ENCODE data around the gene CCND2.

Gene CCND2

DNA sequence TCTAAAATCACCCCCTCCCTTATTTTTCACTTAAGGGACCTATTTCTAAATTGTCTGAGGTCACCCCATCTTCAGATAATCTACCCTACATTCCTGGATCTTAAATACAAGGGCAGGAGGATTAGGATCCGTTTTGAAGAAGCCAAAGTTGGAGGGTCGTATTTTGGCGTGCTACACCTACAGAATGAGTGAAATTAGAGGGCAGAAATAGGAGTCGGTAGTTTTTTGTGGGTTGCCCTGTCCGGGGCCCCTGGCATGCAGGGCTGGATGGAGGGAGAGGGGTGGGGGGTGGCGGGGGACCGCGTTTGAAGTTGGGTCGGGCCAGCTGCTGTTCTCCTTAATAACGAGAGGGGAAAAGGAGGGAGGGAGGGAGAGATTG lies 300 bp upstream of the CCND2 start:
- Histone ChIP-seq H3K9me3 (ENCODE audit: control insufficient read depth, low read length) (no peaks in the 10 kb centered on the region), H3K4me1 (ENCODE audit: control insufficient read depth, insufficient read depth, low read length) (peaks cover 35% of the 10 kb centered on the region), H3K4me3 (ENCODE audit: low read length) (no peak overlapping the region), H3K9ac (ENCODE audit: low read length) (no peak overlapping the region), H3K27me3 (ENCODE audit: control insufficient read depth, insufficient read depth, low read length) (peaks cover 88% of the 10 kb centered on the region), H3K36me3 (ENCODE audit: control insufficient read depth, insufficient read depth, low read length) (no peaks in the 10 kb centered on the region)

DNA sequence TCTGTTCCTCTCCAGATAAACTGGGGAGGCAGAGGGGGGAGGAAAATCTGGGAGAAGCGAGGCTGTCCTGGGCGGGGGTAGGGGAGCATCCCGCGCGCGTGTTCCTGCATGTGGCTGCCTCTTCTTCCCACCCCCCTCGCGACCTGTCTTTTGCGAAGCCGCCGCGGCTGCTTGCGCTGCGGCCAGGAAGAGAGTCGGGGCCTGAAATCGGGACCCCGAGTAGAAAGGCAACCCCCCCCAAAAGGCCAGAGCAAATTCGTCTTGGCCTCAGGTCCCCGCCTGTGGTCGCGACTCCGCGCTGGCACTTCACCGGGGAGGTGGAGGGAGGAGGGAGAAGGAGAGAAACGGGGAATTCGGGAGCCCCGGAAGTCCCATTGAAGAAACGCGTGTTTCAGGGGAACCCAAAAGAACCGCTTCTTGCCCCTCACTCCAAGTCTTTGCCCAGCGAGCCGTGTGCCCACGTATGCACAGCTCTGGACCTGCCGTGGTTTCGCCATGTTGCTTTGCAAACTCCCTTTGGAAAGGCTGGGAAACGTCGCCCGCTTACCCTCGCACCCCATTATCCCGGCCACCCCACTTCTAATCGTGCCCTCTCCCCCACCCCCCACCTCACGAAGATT lies 944 bp downstream of the CCND2 start:
- Histone ChIP-seq H3K27me3 (ENCODE audit: control insufficient read depth, insufficient read depth, low read length) (peaks cover 77% of the 10 kb centered on the region), H3K4me3 (ENCODE audit: low read length) (peak overlapping the region; percentile 25), H3K4me1 (ENCODE audit: control insufficient read depth, insufficient read depth, low read length) (peaks cover 35% of the 10 kb centered on the region), H3K9me3 (ENCODE audit: control insufficient read depth, low read length) (no peaks in the 10 kb centered on the region), H3K9ac (ENCODE audit: low read length) (peak overlapping the region; percentile 68), H3K36me3 (ENCODE audit: control insufficient read depth, insufficient read depth, low read length) (no peaks in the 10 kb centered on the region)

DNA sequence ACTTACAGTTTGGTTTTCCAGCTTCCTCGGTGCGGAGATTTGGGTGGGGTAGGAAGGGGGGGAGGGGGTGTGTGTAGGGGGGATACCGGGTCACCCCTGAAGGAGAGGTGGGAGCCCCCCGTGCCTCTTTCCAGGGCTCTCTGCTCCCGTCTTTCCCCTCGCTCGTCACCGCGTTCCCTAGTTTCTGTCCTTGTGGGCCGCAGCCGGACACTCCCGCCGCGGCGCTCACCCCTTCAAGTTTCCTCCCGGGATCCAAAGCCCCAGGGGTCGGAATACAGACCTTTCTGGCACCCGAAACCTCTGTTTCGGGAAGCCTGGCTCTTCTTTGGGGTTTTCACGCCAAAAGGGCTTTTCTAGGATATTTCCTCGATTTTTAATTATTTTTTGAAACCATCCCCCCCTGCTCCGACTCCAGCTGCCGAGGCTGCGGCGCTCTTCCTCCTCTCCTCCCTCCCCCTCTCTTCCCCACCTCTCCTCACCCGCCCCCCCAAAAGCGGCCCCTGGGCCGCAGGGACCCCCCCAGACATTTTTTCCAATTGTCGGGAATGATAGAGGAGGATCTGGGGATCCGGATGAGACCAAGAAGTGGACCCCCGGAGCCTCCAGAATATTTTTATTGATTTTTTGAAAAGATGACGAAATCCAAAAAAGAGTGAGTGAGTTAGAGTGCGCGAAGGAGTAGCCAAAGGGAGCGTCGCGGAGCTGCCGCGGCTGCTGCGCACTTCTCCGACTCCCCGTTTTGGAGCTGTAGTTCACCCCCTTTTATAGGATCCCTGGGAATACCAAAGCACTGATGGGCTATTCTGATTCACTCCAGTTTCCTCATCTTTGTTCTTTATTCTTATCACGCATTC lies 1.7 kb downstream of the CCND2 start:
- no peaks in the 10 kb centered on the region for H3K36me3 ChIP-seq (ENCODE audit: control insufficient read depth, insufficient read depth, low read length)
- no peak overlapping the region for H3K4me3 ChIP-seq (ENCODE audit: low read length)
- H3K9me3 ChIP-seq (ENCODE audit: control insufficient read depth, low read length) = no peaks in the 10 kb centered on the region
- peaks cover 29% of the 10 kb centered on the region for H3K4me1 ChIP-seq (ENCODE audit: control insufficient read depth, insufficient read depth, low read length)
- H3K27me3 ChIP-seq (ENCODE audit: control insufficient read depth, insufficient read depth, low read length) = peaks cover 70% of the 10 kb centered on the region
- peak overlapping the region; percentile 68 for H3K9ac ChIP-seq (ENCODE audit: low read length)

DNA sequence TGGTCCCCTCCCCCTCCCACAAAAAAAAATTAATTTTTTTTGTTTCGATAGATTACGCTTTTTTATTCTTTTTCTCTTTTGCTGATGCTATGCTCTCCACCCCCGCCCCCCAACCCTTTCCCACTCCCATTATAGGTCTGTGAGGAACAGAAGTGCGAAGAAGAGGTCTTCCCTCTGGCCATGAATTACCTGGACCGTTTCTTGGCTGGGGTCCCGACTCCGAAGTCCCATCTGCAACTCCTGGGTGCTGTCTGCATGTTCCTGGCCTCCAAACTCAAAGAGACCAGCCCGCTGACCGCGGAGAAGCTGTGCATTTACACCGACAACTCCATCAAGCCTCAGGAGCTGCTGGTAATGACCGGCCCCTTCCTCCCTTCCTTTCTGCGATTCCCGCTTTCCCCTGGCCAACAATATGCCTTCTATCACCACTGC lies 2.3 kb downstream of the CCND2 start:
- Histone ChIP-seq H3K9ac (ENCODE audit: low read length) (peak overlapping the region; percentile 68), H3K9me3 (ENCODE audit: control insufficient read depth, low read length) (no peaks in the 10 kb centered on the region), H3K4me3 (ENCODE audit: low read length) (no peak overlapping the region), H3K36me3 (ENCODE audit: control insufficient read depth, insufficient read depth, low read length) (no peaks in the 10 kb centered on the region), H3K4me1 (ENCODE audit: control insufficient read depth, insufficient read depth, low read length) (peaks cover 26% of the 10 kb centered on the region), H3K27me3 (ENCODE audit: control insufficient read depth, insufficient read depth, low read length) (peaks cover 64% of the 10 kb centered on the region)

DNA sequence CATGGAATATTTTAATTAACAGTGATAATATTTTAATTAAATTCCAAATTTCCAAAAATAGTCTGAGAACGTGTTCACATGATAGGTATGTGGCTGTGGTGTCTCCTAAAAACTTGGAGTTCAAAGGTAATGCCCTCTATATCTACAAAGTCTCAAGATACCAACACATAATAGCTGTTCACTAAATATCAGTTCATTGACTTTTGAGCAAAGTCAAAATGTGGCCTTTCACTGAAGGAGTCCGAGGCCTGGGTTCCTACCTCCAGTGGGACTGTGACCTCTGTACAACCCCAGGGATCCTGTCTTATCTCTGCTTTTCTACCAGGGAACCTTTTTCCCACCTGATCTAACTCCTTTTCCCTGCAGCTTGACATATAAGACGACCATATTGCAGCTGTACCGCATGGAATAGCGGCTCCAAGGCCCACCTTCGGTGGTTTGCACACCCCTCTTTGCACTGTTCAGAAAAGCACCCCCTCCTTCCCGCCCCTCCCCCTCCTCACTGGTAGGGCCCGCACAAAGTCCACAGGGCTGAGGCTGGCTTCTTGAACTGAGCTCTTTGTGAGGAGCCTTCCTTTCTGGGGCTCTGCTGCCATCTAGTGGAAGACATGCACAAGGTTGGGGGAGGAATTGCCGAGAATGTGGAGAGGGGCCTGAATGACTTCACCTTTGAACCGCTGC lies 3.1 kb downstream of the CCND2 start:
- H3K9ac ChIP-seq (ENCODE audit: low read length) = no peak overlapping the region
- H3K4me1 ChIP-seq (ENCODE audit: control insufficient read depth, insufficient read depth, low read length) = peaks cover 18% of the 10 kb centered on the region
- no peaks in the 10 kb centered on the region for H3K9me3 ChIP-seq (ENCODE audit: control insufficient read depth, low read length)
- no peak overlapping the region for H3K4me3 ChIP-seq (ENCODE audit: low read length)
- no peaks in the 10 kb centered on the region for H3K36me3 ChIP-seq (ENCODE audit: control insufficient read depth, insufficient read depth, low read length)
- peaks cover 57% of the 10 kb centered on the region for H3K27me3 ChIP-seq (ENCODE audit: control insufficient read depth, insufficient read depth, low read length)

DNA sequence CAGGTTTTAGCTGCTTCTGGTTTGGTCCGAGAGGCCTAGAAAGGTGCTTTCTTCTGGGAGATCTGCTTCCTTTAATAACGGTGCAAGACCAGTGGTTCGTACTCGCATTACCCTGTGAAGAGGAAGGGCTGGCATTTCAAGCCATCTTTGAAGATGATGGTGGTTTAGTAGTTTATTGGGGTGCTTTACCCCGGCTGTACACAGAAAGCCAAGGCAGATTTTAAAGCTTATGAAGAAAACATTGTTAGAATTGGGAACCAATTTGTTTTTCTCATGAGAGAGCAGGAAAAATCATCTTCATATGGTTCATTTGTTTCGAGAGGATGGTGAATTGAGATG lies 3.6 kb downstream of the CCND2 start:
- Histone ChIP-seq H3K4me1 (ENCODE audit: control insufficient read depth, insufficient read depth, low read length) (peaks cover 15% of the 10 kb centered on the region), H3K27me3 (ENCODE audit: control insufficient read depth, insufficient read depth, low read length) (peaks cover 52% of the 10 kb centered on the region), H3K9ac (ENCODE audit: low read length) (no peak overlapping the region), H3K4me3 (ENCODE audit: low read length) (no peak overlapping the region), H3K9me3 (ENCODE audit: control insufficient read depth, low read length) (no peaks in the 10 kb centered on the region), H3K36me3 (ENCODE audit: control insufficient read depth, insufficient read depth, low read length) (no peaks in the 10 kb centered on the region)

DNA sequence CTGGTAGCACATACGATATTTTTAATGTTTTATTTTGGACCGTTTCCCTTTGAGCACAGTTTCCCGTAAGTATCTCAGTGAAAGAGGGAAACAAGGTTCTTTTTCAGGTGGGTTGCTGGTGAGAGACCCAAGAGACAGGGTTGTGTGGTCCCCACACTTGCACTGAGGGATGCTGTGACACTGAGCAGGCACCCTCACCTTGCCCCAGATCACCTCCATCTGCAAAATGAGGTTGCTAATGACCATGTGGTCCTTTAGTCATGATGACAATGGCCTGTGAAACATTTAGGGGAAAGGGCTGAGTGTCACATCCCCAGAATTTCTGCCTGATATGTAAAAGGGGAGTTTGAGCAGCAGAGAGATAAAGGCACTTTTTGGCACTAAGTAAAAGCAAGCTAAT lies 4.3 kb downstream of the CCND2 start:
- peaks cover 45% of the 10 kb centered on the region for H3K27me3 ChIP-seq (ENCODE audit: control insufficient read depth, insufficient read depth, low read length)
- H3K4me1 ChIP-seq (ENCODE audit: control insufficient read depth, insufficient read depth, low read length) = peaks cover 8% of the 10 kb centered on the region
- no peaks in the 10 kb centered on the region for H3K36me3 ChIP-seq (ENCODE audit: control insufficient read depth, insufficient read depth, low read length)
- H3K9me3 ChIP-seq (ENCODE audit: control insufficient read depth, low read length) = no peaks in the 10 kb centered on the region
- no peak overlapping the region for H3K9ac ChIP-seq (ENCODE audit: low read length)
- no peak overlapping the region for H3K4me3 ChIP-seq (ENCODE audit: low read length)

DNA sequence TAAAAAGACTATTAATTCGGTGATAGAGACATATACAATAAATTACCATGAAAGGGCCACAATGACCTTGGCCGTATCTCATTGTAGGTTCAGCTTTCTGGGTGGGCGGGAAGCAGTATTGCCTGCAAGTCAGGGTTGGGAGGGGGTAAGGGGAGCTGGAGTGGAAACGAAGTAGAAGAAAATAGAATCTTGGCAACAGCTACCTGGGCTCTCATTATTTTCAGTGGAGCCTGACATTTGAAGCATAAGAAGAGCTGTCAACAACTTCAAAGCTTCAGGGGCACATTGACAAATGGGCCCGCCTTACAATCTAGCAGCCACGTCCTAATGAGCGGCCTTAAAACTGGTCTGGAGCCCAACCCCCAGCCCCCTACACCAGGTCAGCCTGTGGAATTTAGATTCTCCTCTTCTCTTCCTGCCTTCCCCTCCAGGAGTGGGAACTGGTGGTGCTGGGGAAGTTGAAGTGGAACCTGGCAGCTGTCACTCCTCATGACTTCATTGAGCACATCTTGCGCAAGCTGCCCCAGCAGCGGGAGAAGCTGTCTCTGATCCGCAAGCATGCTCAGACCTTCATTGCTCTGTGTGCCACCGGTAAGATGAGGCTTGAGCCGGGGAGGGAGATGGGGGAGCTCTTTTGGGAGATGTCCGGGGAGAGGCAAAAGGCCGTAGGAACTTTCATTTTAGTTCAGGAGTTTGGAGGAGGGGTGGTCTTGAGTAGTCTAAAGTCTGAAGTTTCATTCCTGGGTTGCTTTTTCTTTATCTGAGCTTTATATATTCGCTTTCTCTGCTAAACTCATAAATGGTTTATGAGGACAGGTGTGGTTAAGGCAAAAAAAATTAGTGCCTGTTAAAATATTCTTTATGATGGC lies 5.0 kb downstream of the CCND2 start:
- Histone ChIP-seq H3K4me3 (ENCODE audit: low read length) (no peak overlapping the region), H3K4me1 (ENCODE audit: control insufficient read depth, insufficient read depth, low read length) (peaks cover 3% of the 10 kb centered on the region), H3K36me3 (ENCODE audit: control insufficient read depth, insufficient read depth, low read length) (no peaks in the 10 kb centered on the region), H3K9me3 (ENCODE audit: control insufficient read depth, low read length) (no peaks in the 10 kb centered on the region), H3K27me3 (ENCODE audit: control insufficient read depth, insufficient read depth, low read length) (peaks cover 38% of the 10 kb centered on the region), H3K9ac (ENCODE audit: low read length) (no peak overlapping the region)

DNA sequence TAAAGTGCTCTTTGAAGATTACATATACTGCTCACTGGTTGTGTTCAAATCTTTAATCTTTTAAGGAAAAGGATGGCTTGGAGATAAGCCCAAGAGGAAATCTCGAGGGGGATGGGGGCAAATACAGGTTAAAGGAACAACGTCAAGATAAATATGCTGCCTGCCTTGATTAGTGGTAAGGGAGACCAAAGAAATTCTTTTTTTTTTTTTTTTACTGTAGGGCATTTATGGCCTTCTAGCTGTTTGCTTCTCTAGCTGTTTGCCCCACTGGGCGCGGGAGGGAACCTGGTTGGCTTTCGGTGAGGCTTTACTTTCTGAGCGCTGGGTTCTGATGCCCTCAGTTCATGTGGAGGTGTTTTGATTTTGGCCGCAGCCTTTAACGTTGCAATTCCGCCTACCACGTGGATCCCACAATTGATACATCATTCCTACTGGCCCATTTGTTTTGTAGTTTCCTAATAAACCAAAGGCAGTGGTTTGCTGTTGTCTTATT lies 5.7 kb downstream of the CCND2 start:
- Histone ChIP-seq H3K4me1 (ENCODE audit: control insufficient read depth, insufficient read depth, low read length) (peaks cover 3% of the 10 kb centered on the region), H3K9ac (ENCODE audit: low read length) (no peak overlapping the region), H3K4me3 (ENCODE audit: low read length) (no peak overlapping the region), H3K36me3 (ENCODE audit: control insufficient read depth, insufficient read depth, low read length) (no peaks in the 10 kb centered on the region), H3K27me3 (ENCODE audit: control insufficient read depth, insufficient read depth, low read length) (peaks cover 31% of the 10 kb centered on the region), H3K9me3 (ENCODE audit: control insufficient read depth, low read length) (no peaks in the 10 kb centered on the region)

DNA sequence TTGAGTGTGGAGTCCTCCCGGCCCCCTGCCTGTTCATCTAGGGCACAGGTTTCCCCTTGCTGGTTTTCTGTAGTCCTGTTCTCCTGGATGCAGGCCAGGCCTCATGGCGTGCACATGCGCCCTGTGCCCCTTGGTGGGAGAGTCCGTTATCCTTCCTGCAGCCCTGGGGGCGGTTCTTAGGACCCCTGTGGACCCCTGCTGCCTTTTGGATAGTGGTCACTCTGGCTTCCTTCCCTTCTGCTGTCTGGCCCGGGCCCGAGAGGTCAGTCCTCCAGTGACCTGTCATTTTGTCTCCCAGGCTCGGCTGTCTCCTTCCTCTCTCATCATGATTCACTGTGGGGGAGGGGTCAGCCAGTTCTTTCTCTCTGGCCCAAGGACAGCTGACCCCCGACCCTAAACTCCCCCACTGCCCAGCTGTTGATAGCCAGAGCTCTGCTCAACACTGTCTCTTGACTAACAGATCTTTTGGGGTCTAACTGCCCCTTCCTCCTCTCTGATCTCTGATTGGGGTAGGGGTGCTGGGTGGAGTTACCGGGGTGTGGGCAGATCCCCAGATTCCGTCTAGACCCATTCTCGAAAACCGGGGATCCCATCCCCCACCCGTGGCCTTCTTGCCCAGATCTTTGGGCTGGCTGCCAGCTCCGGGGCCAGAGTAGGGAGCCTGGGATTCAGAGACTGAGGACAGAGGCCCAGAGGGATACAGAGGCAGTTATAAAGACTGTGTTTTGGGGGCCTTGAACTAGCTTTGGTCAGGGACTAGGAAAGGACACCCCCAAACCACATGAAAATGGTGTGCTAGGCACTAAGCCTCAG lies 7.0 kb downstream of the CCND2 start:
- H3K4me1 ChIP-seq (ENCODE audit: control insufficient read depth, insufficient read depth, low read length) = peaks cover 3% of the 10 kb centered on the region
- peaks cover 18% of the 10 kb centered on the region for H3K27me3 ChIP-seq (ENCODE audit: control insufficient read depth, insufficient read depth, low read length)
- H3K9ac ChIP-seq (ENCODE audit: low read length) = no peak overlapping the region
- H3K4me3 ChIP-seq (ENCODE audit: low read length) = no peak overlapping the region
- H3K9me3 ChIP-seq (ENCODE audit: control insufficient read depth, low read length) = no peaks in the 10 kb centered on the region
- H3K36me3 ChIP-seq (ENCODE audit: control insufficient read depth, insufficient read depth, low read length) = no peaks in the 10 kb centered on the region

DNA sequence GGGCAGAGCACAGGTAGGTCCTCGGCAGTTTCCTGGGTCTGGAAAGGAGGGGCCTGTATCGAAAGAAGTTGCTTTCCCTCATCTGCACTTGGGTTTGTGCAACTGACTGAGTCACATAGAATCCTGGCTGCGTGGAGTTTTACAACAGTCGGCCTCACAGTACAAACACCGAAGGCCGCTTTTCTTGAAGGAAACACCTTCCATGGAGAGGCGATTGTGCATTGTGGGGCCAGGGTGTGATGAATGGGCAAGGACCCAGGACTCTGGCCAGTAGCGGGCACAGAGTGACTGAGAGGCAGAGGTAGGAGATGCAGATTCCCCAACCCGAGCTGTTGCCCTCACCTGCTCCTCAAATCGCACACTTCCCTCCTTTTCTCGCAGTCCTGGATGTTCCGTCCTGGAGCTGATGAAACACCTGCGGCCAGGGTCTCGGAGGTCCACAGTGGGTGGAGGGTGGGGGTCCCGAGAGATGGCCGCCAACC lies 7.7 kb downstream of the CCND2 start:
- Histone ChIP-seq H3K9ac (ENCODE audit: low read length) (no peak overlapping the region), H3K9me3 (ENCODE audit: control insufficient read depth, low read length) (no peaks in the 10 kb centered on the region), H3K27me3 (ENCODE audit: control insufficient read depth, insufficient read depth, low read length) (peaks cover 12% of the 10 kb centered on the region), H3K36me3 (ENCODE audit: control insufficient read depth, insufficient read depth, low read length) (no peaks in the 10 kb centered on the region), H3K4me1 (ENCODE audit: control insufficient read depth, insufficient read depth, low read length) (peaks cover 3% of the 10 kb centered on the region), H3K4me3 (ENCODE audit: low read length) (no peak overlapping the region)

Data from mucosa of stomach (tissue), 1 donor.